B cell (primary cell): ENCODE results near the gene ELP1.

ENCODE experiments used
- CTCF ChIP-seq: fragments of 200-600 bp; IDR thresholded peaks from one replicate; pipeline ENCODE4 v1.8.0; 2022; ENCODE audit warnings: antibody characterized with exemption, mild to moderate bottlenecking
- EZH2 ChIP-seq: IDR thresholded peaks from 2 replicates; pipeline ENCODE4 v1.6.1; 2012; ENCODE audit warnings: borderline replicate concordance, low read depth, mild to moderate bottlenecking, moderate library complexity, low read length; ENCODE audit not compliant: insufficient read depth, poor library complexity, severe bottlenecking

- TF ChIP-seq CTCF: no peak
- no peak for TF ChIP-seq EZH2
Measured at GRCh38 chr9:108913391-108913790, 20.5 kb downstream of the ELP1 start.
